ENCODE data around the gene VAV2.
"Not testable (repeated sequence)": the region's sequence is repeated elsewhere in the genome, so short reads cannot be mapped to it uniquely, and the experiment has no call there.

VAV2 gene

DNA sequence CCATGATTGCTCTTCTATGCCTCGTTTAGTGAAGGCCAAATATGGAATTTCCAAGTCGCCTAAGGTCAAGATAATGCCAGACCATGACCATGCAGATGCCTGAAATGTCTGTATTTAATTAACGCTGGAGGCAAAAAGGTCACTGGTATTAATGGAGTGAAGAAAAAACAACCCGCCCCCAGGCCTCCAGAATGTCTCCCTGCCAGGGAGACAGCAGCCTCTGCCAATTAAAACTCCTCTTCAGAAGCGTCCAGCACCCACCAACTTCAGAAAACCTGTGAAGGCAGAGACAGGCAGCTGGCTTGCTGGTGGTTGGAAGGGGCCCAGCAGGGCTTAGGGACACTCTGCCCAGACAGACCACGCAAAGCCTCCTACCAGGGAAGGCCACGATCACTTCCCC, 94.4 kb downstream of the VAV2 start:
- TF ChIP-seq, protein P1, sequence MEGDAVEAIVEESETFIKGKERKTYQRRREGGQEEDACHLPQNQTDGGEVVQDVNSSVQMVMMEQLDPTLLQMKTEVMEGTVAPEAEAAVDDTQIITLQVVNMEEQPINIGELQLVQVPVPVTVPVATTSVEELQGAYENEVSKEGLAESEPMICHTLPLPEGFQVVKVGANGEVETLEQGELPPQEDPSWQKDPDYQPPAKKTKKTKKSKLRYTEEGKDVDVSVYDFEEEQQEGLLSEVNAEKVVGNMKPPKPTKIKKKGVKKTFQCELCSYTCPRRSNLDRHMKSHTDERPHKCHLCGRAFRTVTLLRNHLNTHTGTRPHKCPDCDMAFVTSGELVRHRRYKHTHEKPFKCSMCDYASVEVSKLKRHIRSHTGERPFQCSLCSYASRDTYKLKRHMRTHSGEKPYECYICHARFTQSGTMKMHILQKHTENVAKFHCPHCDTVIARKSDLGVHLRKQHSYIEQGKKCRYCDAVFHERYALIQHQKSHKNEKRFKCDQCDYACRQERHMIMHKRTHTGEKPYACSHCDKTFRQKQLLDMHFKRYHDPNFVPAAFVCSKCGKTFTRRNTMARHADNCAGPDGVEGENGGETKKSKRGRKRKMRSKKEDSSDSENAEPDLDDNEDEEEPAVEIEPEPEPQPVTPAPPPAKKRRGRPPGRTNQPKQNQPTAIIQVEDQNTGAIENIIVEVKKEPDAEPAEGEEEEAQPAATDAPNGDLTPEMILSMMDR (IDR thresholded peaks at IDR 0.05; ENCODE audit: insufficient read depth, low read depth, low read length, missing control alignments) = no peak
- DNase-seq (ENCODE audit: low read depth) = no peak
- H3K4me3 ChIP-seq (ENCODE audit: low read depth, low read length) = no peak overlapping the region

DNA sequence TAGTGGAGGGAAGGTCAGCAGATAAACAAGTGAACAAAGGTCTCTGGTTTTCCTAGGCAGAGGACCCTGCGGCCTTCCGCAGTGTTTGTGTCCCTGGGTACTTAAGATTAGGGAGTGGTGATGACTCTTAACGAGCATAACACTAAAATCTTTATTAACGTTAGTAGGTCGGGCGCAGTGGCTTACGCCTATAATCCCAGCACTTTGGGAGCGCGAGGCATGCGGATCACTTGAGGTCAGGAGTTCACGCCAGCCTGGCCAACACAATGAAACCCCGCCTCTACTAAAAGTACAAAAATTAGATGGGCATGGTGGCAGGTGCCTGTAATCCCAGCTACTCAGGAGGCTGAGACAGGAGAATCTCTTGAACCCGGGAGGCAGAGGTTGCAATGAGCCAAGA, 96.1 kb downstream of the VAV2 start:
- DNase-seq (ENCODE audit: low read depth) = not testable (repeated sequence)

DNA sequence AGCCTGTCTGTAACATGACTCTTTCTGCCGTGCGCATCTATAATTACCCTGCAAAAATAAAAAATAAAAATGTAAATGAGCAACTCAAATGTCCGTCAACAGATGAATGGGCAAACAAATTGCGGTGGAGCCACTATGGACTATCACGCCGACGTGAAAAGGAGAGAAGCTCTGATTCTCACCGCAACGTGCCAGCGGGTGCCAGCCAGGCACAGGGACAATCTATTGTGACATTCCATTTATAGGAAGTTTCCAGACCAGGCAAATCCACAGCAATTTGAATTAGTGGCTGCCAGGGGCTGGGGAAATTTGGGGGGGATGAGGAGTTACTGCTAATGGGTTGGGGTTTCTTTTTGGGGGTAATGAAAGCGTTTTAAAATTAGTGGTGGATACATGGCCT, 96.8 kb downstream of the VAV2 start:
- no peak for DNase-seq (ENCODE audit: low read depth)
- TF ChIP-seq, protein P1 (IDR thresholded peaks at IDR 0.05; ENCODE audit: insufficient read depth, low read depth, low read length, missing control alignments) = no peak
- H3K4me3 ChIP-seq (ENCODE audit: low read depth, low read length) = no peak overlapping the region

More for the DNA sequence above, 96.1 kb downstream of the VAV2 start:
- not testable (repeated sequence) for H3K4me3 ChIP-seq (ENCODE audit: low read depth, low read length)

DNA sequence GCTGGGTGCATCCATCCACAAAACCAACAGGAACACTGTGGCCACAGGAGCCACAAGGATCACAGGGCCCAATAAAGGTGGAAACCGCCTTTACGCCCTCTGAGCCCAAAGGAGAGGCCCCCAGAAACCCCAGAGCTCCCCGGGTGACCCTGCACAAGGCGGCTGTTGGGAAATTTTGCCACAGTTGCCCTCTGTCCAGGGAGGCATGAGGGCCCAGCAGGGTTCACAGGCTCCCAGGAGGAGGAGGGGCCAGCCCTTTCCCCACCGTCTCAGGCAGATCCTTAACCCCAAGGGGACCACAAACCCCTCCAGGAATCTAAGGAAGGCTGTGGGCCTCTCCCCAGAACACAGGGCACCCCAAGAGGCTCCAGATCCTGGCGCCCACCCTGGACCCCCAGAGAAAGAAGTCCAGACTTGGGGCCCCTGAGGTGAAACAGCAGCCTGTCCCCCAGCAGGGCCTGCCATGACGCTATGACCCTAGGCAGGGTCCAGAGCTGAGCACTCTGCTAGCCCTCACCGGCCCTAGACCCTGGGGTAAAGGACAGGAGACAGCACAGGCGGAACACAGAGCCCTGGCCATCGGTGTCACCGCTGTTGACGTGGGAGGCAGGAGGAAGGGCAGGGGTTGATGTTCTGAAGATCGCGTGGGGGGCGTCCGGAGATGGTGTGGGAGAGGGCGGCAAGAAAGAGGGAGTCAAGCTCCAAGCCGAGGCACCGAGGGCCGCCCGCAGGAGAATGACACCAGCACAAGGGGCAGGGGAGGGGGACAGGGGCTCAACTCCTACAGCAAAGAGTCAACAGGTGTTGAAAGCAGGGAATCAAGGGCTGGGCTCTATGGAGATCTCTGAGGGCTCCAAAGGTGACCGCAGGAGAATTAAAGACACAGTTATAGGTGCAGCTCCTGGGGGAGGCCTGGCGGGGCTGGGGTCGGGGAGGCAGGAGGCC, 97.5 kb downstream of the VAV2 start:
- H3K4me3 ChIP-seq (ENCODE audit: low read depth, low read length) = no peak overlapping the region
- TF ChIP-seq, protein P1 (IDR thresholded peaks at IDR 0.05; ENCODE audit: insufficient read depth, low read depth, low read length, missing control alignments) = no peak
- no peak for DNase-seq (ENCODE audit: low read depth)

DNA sequence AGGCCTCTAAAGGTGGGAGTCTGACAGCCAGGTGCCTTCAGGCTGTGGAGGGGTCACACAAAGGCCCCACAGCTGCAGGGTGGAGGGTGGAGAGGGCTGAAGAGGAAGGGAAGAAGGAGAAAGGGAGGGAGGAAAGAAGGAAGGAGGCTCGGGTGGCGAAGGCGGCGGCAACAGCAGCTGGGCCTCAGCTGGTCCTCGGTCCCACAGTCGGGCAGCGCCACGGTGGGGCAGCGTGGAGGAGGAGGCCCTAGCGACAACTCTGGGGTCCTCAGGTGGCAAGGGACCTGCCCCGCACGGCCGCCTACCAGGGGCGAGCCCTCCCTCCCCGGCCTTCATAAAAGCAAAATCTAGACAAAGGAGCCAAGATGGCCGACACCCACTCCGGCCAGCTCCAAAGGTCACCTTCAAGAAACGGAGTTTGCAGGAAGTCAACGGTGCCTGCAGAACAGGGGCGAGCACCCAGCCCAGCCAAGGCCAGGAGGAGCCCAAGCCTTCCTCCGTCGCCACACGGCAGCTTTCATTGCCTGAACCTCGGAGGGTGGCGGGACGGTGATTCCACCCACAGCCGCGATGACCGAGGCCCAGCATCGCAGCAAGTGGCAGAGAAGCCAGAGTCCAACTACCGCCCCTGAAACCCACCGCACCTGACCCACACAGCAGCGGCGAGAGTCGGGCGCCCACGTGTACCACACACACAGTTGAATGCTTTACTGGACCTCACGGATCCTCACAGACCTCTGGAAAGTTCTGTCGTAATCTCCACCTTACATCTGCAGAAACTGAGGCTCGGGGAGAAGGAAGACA, 98.7 kb downstream of the VAV2 start:
- H3K4me3 ChIP-seq (ENCODE audit: low read depth, low read length) = no peak overlapping the region
- DNase-seq (ENCODE audit: low read depth) = no peak
- TF ChIP-seq, protein P1 (IDR thresholded peaks at IDR 0.05; ENCODE audit: insufficient read depth, low read depth, low read length, missing control alignments) = no peak

DNA sequence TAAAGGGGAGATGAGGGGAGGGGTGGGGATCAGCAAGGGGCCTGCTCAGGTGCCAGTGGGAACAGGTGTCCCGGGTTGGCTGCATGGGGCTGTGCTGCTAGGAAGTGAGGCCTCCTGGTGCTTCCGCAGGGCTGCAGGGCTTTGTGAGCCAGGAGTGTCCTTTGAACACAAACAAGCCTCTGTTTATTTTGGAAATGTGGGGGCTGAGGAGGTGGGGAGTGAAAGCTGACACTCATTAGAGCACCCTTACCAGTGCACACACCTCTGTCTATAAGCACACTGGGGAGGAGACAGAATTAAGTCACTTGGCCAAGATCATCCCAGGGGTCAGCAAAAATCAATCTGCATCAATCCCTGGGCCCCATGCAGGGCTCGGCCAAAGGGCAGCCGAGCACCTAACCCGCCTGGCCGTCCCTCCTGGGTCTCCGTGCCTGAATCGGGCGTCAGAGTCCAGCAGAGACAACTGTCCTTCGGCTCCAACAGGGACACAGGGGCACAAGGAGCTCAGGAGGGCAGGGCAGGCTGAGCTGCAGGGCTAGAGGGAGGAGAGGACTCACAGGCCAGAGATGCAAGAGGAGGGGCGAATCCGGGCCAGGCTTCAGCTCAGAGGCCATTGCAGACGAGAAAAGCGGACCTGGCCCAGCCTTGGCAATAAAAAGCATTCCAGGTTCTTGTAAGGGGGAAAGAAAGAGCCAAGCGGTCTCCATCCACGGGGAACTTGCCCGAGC, 99.8 kb downstream of the VAV2 start:
- TF ChIP-seq, protein P1 (IDR thresholded peaks at IDR 0.05; ENCODE audit: insufficient read depth, low read depth, low read length, missing control alignments) = no peak
- no peak for DNase-seq (ENCODE audit: low read depth)
- no peak overlapping the region for H3K4me3 ChIP-seq (ENCODE audit: low read depth, low read length)

DNA sequence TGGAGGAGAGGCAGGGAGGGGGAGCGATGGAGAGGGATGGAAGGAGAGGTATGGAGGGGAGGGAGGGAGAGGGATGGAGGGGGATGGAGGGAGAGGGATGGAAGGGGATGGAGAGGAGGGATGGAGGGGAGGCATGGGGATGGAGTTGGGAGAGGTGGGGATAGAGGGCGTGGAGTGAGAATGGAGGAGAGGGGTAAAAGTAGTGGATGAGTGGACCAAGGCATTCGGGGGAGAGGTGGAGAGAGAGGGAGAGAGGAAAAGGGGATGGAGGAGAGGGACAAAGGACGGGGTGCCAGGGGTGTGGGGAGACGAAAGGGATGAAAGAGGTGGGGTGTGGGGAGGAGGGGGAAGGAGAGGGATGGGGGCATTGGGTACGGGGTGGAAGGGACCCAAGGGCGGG, 100.4 kb downstream of the VAV2 start:
- TF ChIP-seq, protein P1 (IDR thresholded peaks at IDR 0.05; ENCODE audit: insufficient read depth, low read depth, low read length, missing control alignments) = no peak
- no peak overlapping the region for H3K4me3 ChIP-seq (ENCODE audit: low read depth, low read length)
- no peak for DNase-seq (ENCODE audit: low read depth)
